SU-DHL-6 (cell line): Measurements from ENCODE around the gene ANKRD31.
"Not testable (repeated sequence)": the region's sequence is repeated elsewhere in the genome, so short reads cannot be mapped to it uniquely, and the experiment has no call there.

Experiments used
- H2AFZ ChIP-seq: fragments of 200-600 bp; sonication (generic); 2 replicates; pipeline ENCODE4 v1.6.1; 2014; ENCODE audit warnings: low read depth, mild to moderate bottlenecking, moderate library complexity, mixed read lengths, antibody characterized with exemption, low read length; ENCODE audit not compliant: severe bottlenecking
- H3F3A ChIP-seq: fragments of 200-600 bp; shearing (Covaris generic); 2 replicates; pipeline ENCODE4 v1.6.0; 2016; ENCODE audit warnings: antibody characterized with exemption, mild to moderate bottlenecking; ENCODE audit not compliant: insufficient read depth
- H3K27ac ChIP-seq: fragments of 200-600 bp; sonication (generic); 2 replicates; pipeline ENCODE4 v1.5.1; 2016; ENCODE audit warnings: low read depth, mild to moderate bottlenecking, low read length, moderate library complexity, mixed read lengths
- H3K27me3 ChIP-seq: fragments of 200-600 bp; sonication (generic), shearing (Covaris generic); 2 replicates; pipeline ENCODE4 v1.6.0; 2014; ENCODE audit warnings: mild to moderate bottlenecking, low read length
- H3K36me3 ChIP-seq: fragments of 200-600 bp; sonication (generic); 2 replicates; pipeline ENCODE4 v1.6.1; 2014; ENCODE audit warnings: mild to moderate bottlenecking, low read length, mixed read lengths
- H3K4me2 ChIP-seq: fragments of 300-600, 200-600 bp; shearing (Covaris generic), sonication (generic); 2 replicates; pipeline ENCODE4 v1.6.0; 2014; ENCODE audit warnings: low read length, low read depth, mild to moderate bottlenecking; ENCODE audit not compliant: poor library complexity, severe bottlenecking
- H3K4me3 ChIP-seq: fragments of 200-600 bp; sonication (generic); 2 replicates; pipeline ENCODE4 v1.5.1; 2014; ENCODE audit warnings: antibody characterized with exemption, low read length, mild to moderate bottlenecking, mixed read lengths; ENCODE audit not compliant: insufficient read depth, poor library complexity, severe bottlenecking
- H3K79me2 ChIP-seq: fragments of 200-600 bp; sonication (generic); 2 replicates; pipeline ENCODE4 v1.6.1; 2014; ENCODE audit warnings: mild to moderate bottlenecking, low read length, moderate library complexity; ENCODE audit not compliant: insufficient read depth
- H3K9ac ChIP-seq: fragments of 200-600 bp; sonication (generic); 2 replicates; pipeline ENCODE4 v1.7.0; 2014; ENCODE audit warnings: mild to moderate bottlenecking, low read length
- H3K9me2 ChIP-seq: fragments of 200-600 bp; sonication (generic); replicated peaks from 2 replicates; pipeline ENCODE4 v1.6.1; 2014; ENCODE audit warnings: low read length; ENCODE audit not compliant: insufficient read depth
- H3K9me3 ChIP-seq: fragments of 200-600 bp; sonication (generic); 2 replicates; pipeline ENCODE4 v1.6.1; 2014; ENCODE audit warnings: low read length, mixed read lengths; ENCODE audit not compliant: insufficient read depth
- H4K20me1 ChIP-seq: fragments of 200-600 bp; sonication (generic); 2 replicates; pipeline ENCODE4 v1.6.1; 2014; ENCODE audit warnings: low read depth, mild to moderate bottlenecking, antibody characterized with exemption, low read length, moderate library complexity, mixed read lengths
- CTCF ChIP-seq: fragments of 200-600 bp; sonication (generic); IDR thresholded peaks from one replicate; pipeline ENCODE4 v1.5.1; 2017; ENCODE audit warnings: antibody characterized with exemption, mild to moderate bottlenecking, low read length, moderate library complexity; ENCODE audit not compliant: insufficient read depth, poor library complexity, severe bottlenecking
- EZH2phosphoT487 ChIP-seq: fragments of 200-600 bp; sonication (generic), shearing (Covaris generic); conservative IDR thresholded peaks from 2 replicates; pipeline ENCODE4 v1.6.1; 2018; ENCODE audit warnings: mild to moderate bottlenecking, antibody characterized with exemption, low read length, moderate library complexity, mixed read lengths

ANKRD31 gene

GRCh38 chr5:75169516-75169915, 67.2 kb downstream of the ANKRD31 start:
- Histone ChIP-seq H3K4me2 (no peak overlapping the region), H2AFZ (no peak overlapping the region), H3K27ac (no peak overlapping the region), H3K4me3 (no peak overlapping the region), H3K9me3 (no peaks in the 10 kb centered on the region), H3K9ac (no peak overlapping the region), H3K36me3 (no peaks in the 10 kb centered on the region), H3K79me2 (no peaks in the 10 kb centered on the region), H3F3A (no peaks in the 10 kb centered on the region), H3K9me2 (no peaks in the 10 kb centered on the region), H3K27me3 (no peaks in the 10 kb centered on the region), H4K20me1 (no peaks in the 10 kb centered on the region)
- TF ChIP-seq EZH2phosphoT487 (no peak), CTCF (no peak)

GRCh38 chr5:75168026-75168735, 68.5 kb downstream of the ANKRD31 start:
- Histone ChIP-seq H3F3A (no peaks in the 10 kb centered on the region), H3K79me2 (no peaks in the 10 kb centered on the region), H3K27me3 (no peaks in the 10 kb centered on the region), H3K4me2 (no peak overlapping the region), H3K36me3 (no peaks in the 10 kb centered on the region), H4K20me1 (no peaks in the 10 kb centered on the region), H3K9me2 (no peaks in the 10 kb centered on the region), H3K27ac (no peak overlapping the region), H2AFZ (no peak overlapping the region), H3K9ac (no peak overlapping the region), H3K4me3 (no peak overlapping the region), H3K9me3 (no peaks in the 10 kb centered on the region)
- TF ChIP-seq CTCF: no peak
- no peak for TF ChIP-seq EZH2phosphoT487

GRCh38 chr5:75167345-75167744, 69.3 kb downstream of the ANKRD31 start:
- Histone ChIP-seq H2AFZ (no peak overlapping the region), H4K20me1 (no peaks in the 10 kb centered on the region), H3K79me2 (no peaks in the 10 kb centered on the region), H3K9me2 (no peaks in the 10 kb centered on the region), H3K4me3 (no peak overlapping the region), H3K36me3 (no peaks in the 10 kb centered on the region), H3F3A (no peaks in the 10 kb centered on the region), H3K27ac (no peak overlapping the region), H3K4me2 (no peak overlapping the region), H3K9ac (no peak overlapping the region), H3K27me3 (no peaks in the 10 kb centered on the region), H3K9me3 (no peaks in the 10 kb centered on the region)
- no peak for TF ChIP-seq EZH2phosphoT487
- no peak for TF ChIP-seq CTCF

- H4K20me1 ChIP-seq, H3K27ac ChIP-seq, H3K36me3 ChIP-seq, H3K79me2 ChIP-seq, H3K9me2 ChIP-seq, H3K27me3 ChIP-seq, H2AFZ ChIP-seq, H3F3A ChIP-seq, H3K9me3 ChIP-seq, H3K4me3 ChIP-seq, H3K4me2 ChIP-seq, H3K9ac ChIP-seq: not testable (repeated sequence)
Observed at GRCh38 chr5:75161508-75161907, 75.2 kb downstream of the ANKRD31 start.
